HG03442 (cell line): ENCODE measurements around the gene SZRD1.

Experiments used
- ATAC-seq: cut with Tn5 transposase; IDR thresholded peaks from one replicate; pipeline ENCODE4 v1.9.1; 2021; ENCODE audit warnings: mild to moderate bottlenecking, moderate library complexity; ENCODE audit not compliant: unreplicated experiment

The SZRD1 gene

GRCh38 chr1:16393570-16394521 is 26.8 kb downstream of the SZRD1 start:
- no peak for ATAC-seq

GRCh38 chr1:16394977-16395376 is 27.9 kb downstream of the SZRD1 start:
- ATAC-seq, result no peak

GRCh38 chr1:16396591-16396990 is 29.5 kb downstream of the SZRD1 start:
- ATAC-seq, result no peak

- no peak for ATAC-seq
Observed at GRCh38 chr1:16397120-16397519, 30.1 kb downstream of the SZRD1 start.

- ATAC-seq, result no peak
Observed at GRCh38 chr1:16398371-16398953, 31.4 kb downstream of the SZRD1 start.

- no peak for ATAC-seq
Observed at GRCh38 chr1:16402742-16403141, 35.7 kb downstream of the SZRD1 start.

- ATAC-seq, result no peak
Observed at GRCh38 chr1:16405441-16405840, 38.4 kb downstream of the SZRD1 start.

GRCh38 chr1:16406868-16407267 is 39.8 kb downstream of the SZRD1 start:
- no peak for ATAC-seq

- ATAC-seq, result no peak
Observed at GRCh38 chr1:16409536-16410152, 42.6 kb downstream of the SZRD1 start.

GRCh38 chr1:16410803-16411202 is 43.8 kb downstream of the SZRD1 start:
- ATAC-seq, result no peak

GRCh38 chr1:16413191-16413590 is 46.1 kb downstream of the SZRD1 start:
- no peak for ATAC-seq

- ATAC-seq, result no peak
Observed at GRCh38 chr1:16418823-16419425, 51.9 kb downstream of the SZRD1 start.

- no peak for ATAC-seq
Observed at GRCh38 chr1:16420424-16421118, 53.5 kb downstream of the SZRD1 start.

GRCh38 chr1:16421201-16421600 is 54.2 kb downstream of the SZRD1 start:
- ATAC-seq, result no peak

- ATAC-seq, result no peak
Observed at GRCh38 chr1:16422041-16422440, 55.0 kb downstream of the SZRD1 start.

GRCh38 chr1:16425125-16426025 is 58.3 kb downstream of the SZRD1 start:
- ATAC-seq, result no peak

- no peak for ATAC-seq
Observed at GRCh38 chr1:16430606-16431005, 63.6 kb downstream of the SZRD1 start.

- no peak for ATAC-seq
Observed at GRCh38 chr1:16433030-16433429, 66.0 kb downstream of the SZRD1 start.

GRCh38 chr1:16434007-16434406 is 67.0 kb downstream of the SZRD1 start:
- no peak for ATAC-seq

GRCh38 chr1:16434501-16434900 is 67.5 kb downstream of the SZRD1 start:
- ATAC-seq, result no peak
